ENCODE measurements around the gene BRSK2. TPM values are rescaled to one million over a fixed set of nuclear protein-coding genes. Genes with fewer than 3 reads are reported as not detected.

BRSK2 gene
- total and polyA plus RNA-seq, 9 of the 15 experiments (the other 6 are each of a cell fraction or from before 2014, with no cell fraction given): 0.06 to 0.52 (median 0.18) TPM; not detected in 5

GRCh38 chr11:1508491-1508891 lies 118.8 kb downstream of the BRSK2 start:
- ChIA-PET CTCF (ENCODE audit: low intra/inter-chr PET ratio) (no interaction called here), POLR2A (no interaction called here)
- Histone ChIP-seq H3K27me3 (ENCODE audit: control insufficient read depth in 2 of 2, insufficient read depth in 2 of 2, low read length in 2 of 2) (no peaks in the 10 kb centered on the region), H3K27ac (ENCODE audit: extremely low read depth, low read depth, low read length) (no peak overlapping the region), H2AFZ (ENCODE audit: low read depth, low read length) (no peak overlapping the region), H3K4me3 (no peak overlapping the region), H3K9me3 (replicated peaks; ENCODE audit: control insufficient read depth, insufficient read depth, low read depth, low read length) (no peaks in the 10 kb centered on the region), H3K4me2 (ENCODE audit: insufficient read depth, low read length) (no peak overlapping the region), H3K79me2 (ENCODE audit: control insufficient read depth, insufficient read depth, low read length) (no peaks in the 10 kb centered on the region; the same call in none of the 3 replicates), H4K20me1 (replicated peaks; ENCODE audit: control insufficient read depth, insufficient read depth, low read length) (peaks cover 55% of the 10 kb centered on the region), H3K36me3 (ENCODE audit: control insufficient read depth, insufficient read depth, low read length) (no peaks in the 10 kb centered on the region), H3K9ac (ENCODE audit: insufficient read depth in 1 of 2, low read depth in 2 of 2, low read length in 2 of 2) (no peak overlapping the region), H3K9me1 (ENCODE audit: control insufficient read depth, insufficient read depth, low read length) (peaks cover 10% of the 10 kb centered on the region), H3K4me1 (replicated peaks in 1 of 2; ENCODE audit: control insufficient read depth in 2 of 2, insufficient read depth in 2 of 2, low read length in 2 of 2) (peaks cover 9 to 35% of the 10 kb centered on the region in 2 experiments)
- 48% methylated on average over 9 of the region's 15 CpGs for WGBS (ENCODE audit: insufficient coverage, low coverage, missing lambda C conversion rate)
- TF ChIP-seq NCOA2 (IDR thresholded peaks at IDR 0.05; ENCODE audit: partially characterized antibody in 2 of 2) (no peak), ZKSCAN8 (CRISPR knock-in tag; IDR thresholded peaks at IDR 0.05) (no peak), FOXK2 (conservative IDR thresholded peaks at IDR 0.05 in 1 of 2, IDR thresholded peaks at IDR 0.05 in 1 of 2; ENCODE audit: low read depth in 2 of 2) (no peak), PRPF4 (IDR thresholded peaks at IDR 0.05; ENCODE audit: insufficient read depth, low read depth, low read length, poor library complexity, severe bottlenecking) (no peak), HOMEZ (CRISPR knock-in tag; IDR thresholded peaks at IDR 0.05) (no peak), ZNF398 (CRISPR knock-in tag; IDR thresholded peaks at IDR 0.05) (no peak), ZNF668 (CRISPR knock-in tag; IDR thresholded peaks at IDR 0.05) (no peak)
- in situ Hi-C loops (cut with MboI): no loop called here
- ATAC-seq (no peak), FAIRE-seq (no peak), DNase-seq (ENCODE audit: extremely low read depth in 1 of 4, low spot score in 3 of 4) (no peak)
- no TSS peak for BruUV-seq (replicated peaks)
- intact Hi-C loops (cut with micrococcal nuclease): no loop called here

Measured in K562 (cell line).